ENCODE results near the gene LMNB1.
"Not testable (repeated sequence)": the region's sequence is repeated elsewhere in the genome, so short reads cannot be mapped to it uniquely, and the experiment has no call there.

Gene LMNB1

GRCh38 chr5:126780165-126780827 lies 3.4 kb downstream of the LMNB1 start:
- DNase-seq = peak; percentile 85

GRCh38 chr5:126788409-126788808 lies 11.5 kb downstream of the LMNB1 start:
- not testable (repeated sequence) for DNase-seq

DNA sequence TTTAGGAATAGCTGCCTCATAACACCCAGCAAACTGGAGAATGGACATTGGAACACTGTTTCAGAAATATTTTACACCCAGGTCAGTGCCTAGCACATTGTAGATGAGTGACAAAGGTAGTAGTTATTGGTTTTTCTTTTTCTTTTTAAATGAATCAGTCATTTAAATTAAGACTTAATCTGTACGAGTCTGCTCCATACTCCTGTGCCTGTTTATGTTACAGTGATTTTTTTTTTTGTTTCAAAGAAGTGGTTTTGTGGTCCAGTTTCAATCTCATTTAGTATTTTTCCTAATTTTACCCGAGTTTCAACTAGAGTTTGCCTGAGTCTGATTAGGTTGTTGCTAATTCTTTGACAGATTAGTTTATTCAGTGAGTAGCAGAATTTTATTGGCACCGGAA lies 16.2 kb downstream of the LMNB1 start:
- no peak for DNase-seq

GRCh38 chr5:126793648-126794047 lies 16.7 kb downstream of the LMNB1 start:
- DNase-seq = not testable (repeated sequence)

DNA sequence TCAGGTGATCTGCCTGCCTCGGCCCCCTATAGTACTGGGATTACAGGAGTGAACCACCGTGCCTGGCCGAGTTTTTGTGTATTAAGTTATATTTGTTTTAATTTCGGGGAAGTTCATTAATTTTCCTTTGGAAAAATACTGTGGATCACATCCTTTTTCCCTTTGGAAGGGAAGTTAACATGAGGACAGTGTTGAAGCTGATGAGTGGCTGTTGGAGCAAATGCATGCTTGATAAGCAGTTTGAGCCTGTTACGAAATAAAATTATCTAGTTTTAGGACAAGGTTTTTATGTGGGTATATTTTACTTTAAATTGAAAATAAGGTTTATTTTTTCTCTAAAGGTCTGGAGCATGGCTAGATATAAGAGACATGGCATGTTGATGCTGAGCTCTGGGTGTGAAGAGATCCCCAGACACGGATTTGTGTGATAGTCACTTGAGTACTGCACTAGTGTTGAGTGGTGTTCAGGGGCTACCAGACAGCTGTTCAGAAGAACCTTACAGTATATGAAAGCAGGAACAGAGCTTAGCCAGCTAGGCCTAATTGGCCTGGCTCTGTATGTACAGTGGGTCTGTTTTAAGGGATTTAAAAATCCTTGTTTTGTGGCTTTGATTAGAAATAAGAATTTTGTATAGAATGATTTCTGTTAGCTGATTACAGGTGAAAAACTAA lies 17.4 kb downstream of the LMNB1 start:
- DNase-seq = no peak

- no peak for DNase-seq
Measured at GRCh38 chr5:126799780-126800179, 22.8 kb downstream of the LMNB1 start.

DNA sequence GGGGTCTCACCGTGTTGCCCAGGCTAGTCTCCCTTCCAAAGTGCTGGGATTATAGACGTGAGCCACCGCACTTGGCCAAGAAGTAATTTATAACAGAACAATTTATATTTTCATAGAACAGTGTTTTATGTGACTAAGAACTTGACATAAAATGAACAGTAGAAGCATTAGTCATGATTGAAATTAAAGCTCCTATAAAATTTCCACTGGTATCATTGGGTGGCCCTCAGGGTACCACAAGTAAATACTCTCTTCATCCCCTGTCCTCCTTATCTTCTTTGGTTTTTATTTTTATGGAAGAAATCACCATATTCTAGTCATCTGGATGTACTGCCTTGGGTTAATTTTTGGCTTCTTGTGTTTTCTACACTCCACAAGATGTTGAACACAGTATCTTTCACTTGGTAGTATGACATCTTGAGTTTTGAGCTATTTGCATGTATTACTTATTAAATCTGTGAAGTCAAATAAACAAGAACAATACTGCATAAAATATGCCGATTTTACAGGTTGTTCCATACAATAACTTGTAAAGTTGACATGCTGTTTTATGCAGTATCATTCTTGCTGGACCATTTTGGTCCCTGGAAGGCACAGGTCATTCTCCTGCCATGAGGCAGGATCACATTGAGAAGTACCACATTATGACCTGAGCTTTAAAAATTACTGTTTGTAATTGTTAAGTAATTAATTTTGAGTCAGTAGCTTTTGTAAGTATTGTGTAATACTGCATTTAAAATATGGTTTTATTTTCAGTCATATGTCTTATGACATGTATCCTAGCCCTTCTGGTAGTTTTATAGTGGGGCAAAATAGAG lies 24.4 kb downstream of the LMNB1 start:
- no peak for DNase-seq

DNA sequence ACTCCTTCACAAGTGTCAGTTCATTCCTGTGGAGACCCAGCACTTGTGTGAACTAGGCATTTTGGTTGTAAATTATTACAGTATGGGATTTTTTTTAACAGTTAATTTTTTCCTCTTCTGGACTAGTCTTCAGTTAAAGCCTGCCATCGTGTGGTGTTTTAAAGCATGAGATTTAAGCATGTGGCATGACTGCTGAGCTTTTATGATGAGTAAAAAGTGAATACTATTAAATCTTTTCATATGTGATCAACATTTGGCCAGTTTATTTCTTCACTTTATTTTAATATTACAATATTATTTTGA lies 25.0 kb downstream of the LMNB1 start:
- peak; percentile 55 for DNase-seq

- peak; percentile 20 for DNase-seq
Measured at GRCh38 chr5:126805063-126805462, 28.1 kb downstream of the LMNB1 start.

- peak; percentile 63 for DNase-seq
Measured at GRCh38 chr5:126808521-126808988, 31.6 kb downstream of the LMNB1 start.

DNA sequence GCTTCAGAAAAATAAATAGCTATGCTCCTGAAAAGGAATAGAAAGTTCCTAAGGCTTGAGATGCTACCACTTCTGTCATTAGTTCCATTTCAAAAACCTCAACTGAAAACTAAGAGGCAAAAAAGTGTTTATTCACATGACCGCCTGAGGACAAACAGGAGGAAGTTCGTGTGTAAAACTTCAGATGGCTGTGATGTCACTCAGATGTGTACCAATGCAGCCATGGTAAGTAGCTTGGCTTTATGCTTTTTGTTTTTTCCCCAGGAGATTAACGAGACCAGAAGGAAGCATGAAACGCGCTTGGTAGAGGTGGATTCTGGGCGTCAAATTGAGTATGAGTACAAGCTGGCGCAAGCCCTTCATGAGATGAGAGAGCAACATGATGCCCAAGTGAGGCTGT lies 33.0 kb downstream of the LMNB1 start:
- DNase-seq = no peak

DNA sequence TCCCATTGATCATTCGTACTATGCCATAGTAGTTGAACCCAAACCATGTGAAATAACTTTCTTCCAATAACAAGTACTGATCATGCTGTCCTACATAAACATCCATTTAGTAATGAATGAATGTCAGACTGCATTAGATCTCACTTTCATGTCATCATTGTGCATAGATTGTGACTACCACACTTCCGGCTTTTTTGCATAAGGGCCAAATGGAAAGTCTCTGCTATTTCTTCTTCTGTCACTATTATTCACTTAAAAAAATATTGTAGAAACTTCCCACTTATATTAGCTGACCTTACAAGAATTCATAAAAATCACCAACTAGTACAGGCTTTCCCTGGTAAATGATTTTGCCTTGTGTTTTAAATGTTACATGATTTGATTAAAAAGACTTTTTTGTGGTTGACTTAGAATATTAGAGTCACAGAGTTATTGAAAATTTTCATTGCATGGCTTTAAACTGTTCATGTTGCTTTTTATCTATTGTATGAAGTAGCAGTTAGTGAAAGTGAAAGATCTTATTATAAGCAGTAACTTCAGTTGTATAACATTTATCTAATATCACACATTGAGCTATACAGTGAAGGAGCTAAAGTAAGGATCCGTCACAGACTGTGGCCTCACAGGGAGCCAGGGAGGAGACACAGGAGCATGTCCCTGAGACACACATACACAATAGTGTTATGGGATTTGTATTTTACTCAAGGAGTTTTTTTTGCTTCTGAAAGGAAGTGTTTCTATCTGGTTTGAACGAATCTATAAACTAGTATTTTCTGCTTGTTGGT lies 33.9 kb downstream of the LMNB1 start:
- DNase-seq = peak; percentile 63

- DNase-seq = peak; percentile 44
Measured at GRCh38 chr5:126811515-126812198, 34.7 kb downstream of the LMNB1 start.

DNA sequence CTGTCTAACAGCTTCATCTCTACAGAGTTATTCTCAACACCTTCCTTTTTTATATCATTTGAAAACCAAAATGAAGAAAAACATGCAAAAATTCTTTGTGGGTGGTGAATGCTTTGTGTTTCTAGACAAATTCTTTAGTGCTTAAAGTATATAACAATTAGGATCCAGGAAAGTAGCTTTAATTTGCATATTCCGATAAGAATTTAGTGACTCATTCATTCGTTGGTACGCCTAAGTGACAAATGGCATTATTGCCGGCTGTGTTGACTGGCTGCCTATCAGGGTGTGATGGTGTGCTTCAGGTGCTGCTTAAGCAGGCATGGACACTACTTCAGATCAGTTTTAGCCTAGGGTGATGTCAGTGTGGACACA lies 35.2 kb downstream of the LMNB1 start:
- DNase-seq = no peak

- not testable (repeated sequence) for DNase-seq
Measured at GRCh38 chr5:126813799-126814198, 36.9 kb downstream of the LMNB1 start.

GRCh38 chr5:126814721-126815404 lies 37.9 kb downstream of the LMNB1 start:
- DNase-seq = no peak

- DNase-seq = no peak
Measured at GRCh38 chr5:126816649-126817048, 39.7 kb downstream of the LMNB1 start.

DNA sequence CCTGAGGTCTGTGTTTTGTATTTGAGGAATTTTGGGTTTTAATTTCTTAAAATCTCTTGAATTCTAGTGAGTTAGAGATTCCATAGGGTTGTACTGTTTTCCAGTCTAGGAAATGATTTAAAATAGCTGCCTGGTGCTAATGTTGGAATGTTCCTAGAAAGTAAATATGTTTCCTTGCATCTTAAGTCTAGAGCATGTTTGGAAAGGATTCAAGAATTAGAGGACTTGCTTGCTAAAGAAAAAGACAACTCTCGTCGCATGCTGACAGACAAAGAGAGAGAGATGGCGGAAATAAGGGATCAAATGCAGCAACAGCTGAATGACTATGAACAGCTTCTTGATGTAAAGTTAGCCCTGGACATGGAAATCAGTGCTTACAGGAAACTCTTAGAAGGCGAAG lies 41.8 kb downstream of the LMNB1 start:
- DNase-seq = no peak

DNA sequence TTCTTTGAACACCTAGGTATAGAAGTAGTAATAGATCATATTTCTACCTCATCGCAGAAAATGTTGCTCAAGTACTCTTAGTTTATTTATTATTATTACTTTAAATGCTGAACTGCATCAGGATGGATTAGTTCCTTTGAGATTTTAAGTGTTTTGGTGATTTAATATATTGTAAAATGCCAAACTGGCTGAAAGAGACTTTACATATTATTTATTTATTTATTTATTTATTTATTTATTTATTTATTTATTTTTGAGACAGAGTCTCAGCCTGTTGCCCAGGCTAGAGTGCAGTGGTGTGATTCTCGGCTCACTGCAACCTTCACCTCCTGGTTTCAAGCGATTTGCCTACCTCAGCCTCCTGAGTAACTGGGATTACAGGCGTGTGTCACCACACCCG lies 42.3 kb downstream of the LMNB1 start:
- no peak for DNase-seq

DNA sequence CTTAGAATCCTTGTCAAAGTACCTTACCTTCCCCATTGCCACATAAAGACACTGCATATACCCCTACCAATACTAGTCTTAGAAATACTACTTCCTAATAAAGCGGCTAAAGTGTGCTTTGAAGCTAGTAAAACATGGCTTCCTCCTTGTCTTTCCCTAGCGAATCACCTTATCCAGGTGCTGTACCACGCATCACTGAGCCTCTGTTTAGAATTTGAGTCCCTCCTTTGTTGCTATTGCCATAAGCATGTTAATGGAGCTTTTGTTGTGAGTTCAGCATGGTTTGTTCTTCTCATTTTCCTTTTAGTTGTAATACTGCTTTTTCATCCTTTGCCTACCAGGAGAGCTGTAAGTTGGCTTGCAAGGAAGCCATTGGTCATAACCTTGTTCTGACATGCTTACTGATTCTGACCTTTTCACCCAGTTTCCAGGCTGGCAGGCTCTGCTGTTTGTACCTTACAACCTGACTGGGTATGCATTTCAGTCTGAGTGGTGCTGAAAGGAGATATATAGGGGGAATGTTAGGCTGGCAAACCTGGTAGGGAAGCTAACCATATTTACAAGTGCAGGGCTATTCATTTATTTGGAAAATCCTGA lies 49.8 kb downstream of the LMNB1 start:
- no peak for DNase-seq

DNA sequence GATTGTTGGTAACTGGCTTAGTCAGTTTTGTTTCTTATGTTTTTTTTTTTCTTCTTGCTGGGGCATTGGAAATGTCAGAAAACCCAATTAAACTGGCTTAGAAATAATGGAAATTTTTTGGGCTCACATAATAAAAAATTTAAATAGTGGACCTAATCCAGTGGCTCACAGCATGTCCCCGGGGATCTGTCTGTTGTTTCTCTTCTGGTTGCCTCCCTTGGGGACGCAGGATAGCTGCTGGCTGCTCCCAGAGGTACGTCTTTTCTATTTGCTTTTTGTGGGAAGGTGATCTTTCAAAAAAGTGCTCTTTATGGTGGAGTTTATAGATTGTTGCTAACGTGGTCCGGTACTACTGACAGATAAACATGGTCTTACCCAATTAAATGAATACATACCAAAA lies 52.2 kb downstream of the LMNB1 start:
- DNase-seq = no peak

- DNase-seq = no peak
Measured at GRCh38 chr5:126830061-126830460, 53.1 kb downstream of the LMNB1 start.

Measured in hematopoietic multipotent progenitor cell treated with erythropoietin and hydrocortisone succinate and interleukin-3 and kit ligand, for 8 days (in vitro differentiated cells).